GM10266 (cell line): ENCODE data around the gene TBC1D19.
"Not testable (repeated sequence)": the region's sequence is repeated elsewhere in the genome, so short reads cannot be mapped to it uniquely, and the experiment has no call there.

Experiments
- DNase-seq: peaks from one replicate; pipeline ENCODE4 v3.0.0; 2012; ENCODE audit errors: extremely low spot score
- CTCF ChIP-seq: IDR thresholded peaks from 2 replicates; pipeline ENCODE4 v1.5.1; 2012; ENCODE audit warnings: mild to moderate bottlenecking, low read depth; ENCODE audit not compliant: control insufficient read depth, insufficient read depth; ENCODE audit errors: missing control alignments

TBC1D19 gene

GRCh38 chr4:26647523-26648224 is 63.8 kb downstream of the TBC1D19 start:
- no peak for DNase-seq

GRCh38 chr4:26648260-26648659 is 64.4 kb downstream of the TBC1D19 start:
- DNase-seq: no peak
- no peak for TF ChIP-seq CTCF

More at GRCh38 chr4:26647523-26648224, 63.8 kb downstream of the TBC1D19 start:
- TF ChIP-seq CTCF: no peak

GRCh38 chr4:26660261-26660660 is 76.4 kb downstream of the TBC1D19 start:
- DNase-seq: no peak
- TF ChIP-seq CTCF: no peak

- TF ChIP-seq CTCF: no peak
- DNase-seq: no peak
These were observed 80.0 kb downstream of the TBC1D19 start for GRCh38 chr4:26663888-26664287.

- no peak for TF ChIP-seq CTCF
- no peak for DNase-seq
These were observed 87.1 kb downstream of the TBC1D19 start for GRCh38 chr4:26670903-26671537.

GRCh38 chr4:26679040-26679695 is 95.3 kb downstream of the TBC1D19 start:
- DNase-seq: not testable (repeated sequence)

- TF ChIP-seq CTCF: no peak
- DNase-seq: no peak
These were observed 98.6 kb downstream of the TBC1D19 start for GRCh38 chr4:26682436-26682835.

- no peak for DNase-seq
- no peak for TF ChIP-seq CTCF
These were observed 101.4 kb downstream of the TBC1D19 start for GRCh38 chr4:26685250-26685649.
